CD4-positive, alpha-beta T cell treated with Interleukin-15 for 4 hours (primary cell): ENCODE data around the gene PLB1.

Source experiments
- DNase-seq: peaks from one replicate; pipeline ENCODE4 v3.0.0-alpha.2; 2020; ENCODE audit warnings: low spot score

The PLB1 gene

GRCh38 chr2:28627722-28628480, 132.0 kb downstream of the PLB1 start:
- no peak for DNase-seq

GRCh38 chr2:28628506-28628905, 132.6 kb downstream of the PLB1 start:
- DNase-seq = no peak

GRCh38 chr2:28628987-28629386, 133.1 kb downstream of the PLB1 start:
- DNase-seq = no peak

DNA sequence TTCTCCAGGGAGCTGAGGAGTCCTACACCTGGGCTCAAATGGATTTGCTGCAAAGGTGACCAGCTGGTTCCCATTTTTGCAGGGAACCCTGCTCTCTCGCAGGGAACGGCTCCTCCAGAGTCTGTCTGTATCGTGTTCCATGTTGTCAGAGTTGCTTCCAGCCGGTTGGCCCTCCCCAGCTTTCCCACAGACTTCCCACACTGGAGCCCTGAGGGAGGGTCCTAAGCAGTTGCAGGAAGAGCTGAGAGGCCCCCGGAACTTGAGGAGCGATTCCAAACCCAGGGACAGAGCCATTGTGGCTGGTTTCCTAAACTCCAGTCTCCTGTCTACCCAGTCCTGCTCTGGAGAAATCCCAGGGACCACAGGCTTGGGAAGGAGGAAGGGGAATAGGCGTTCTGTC, 134.1 kb downstream of the PLB1 start:
- no peak for DNase-seq

GRCh38 chr2:28630341-28630740, 134.5 kb downstream of the PLB1 start:
- DNase-seq = no peak

DNA sequence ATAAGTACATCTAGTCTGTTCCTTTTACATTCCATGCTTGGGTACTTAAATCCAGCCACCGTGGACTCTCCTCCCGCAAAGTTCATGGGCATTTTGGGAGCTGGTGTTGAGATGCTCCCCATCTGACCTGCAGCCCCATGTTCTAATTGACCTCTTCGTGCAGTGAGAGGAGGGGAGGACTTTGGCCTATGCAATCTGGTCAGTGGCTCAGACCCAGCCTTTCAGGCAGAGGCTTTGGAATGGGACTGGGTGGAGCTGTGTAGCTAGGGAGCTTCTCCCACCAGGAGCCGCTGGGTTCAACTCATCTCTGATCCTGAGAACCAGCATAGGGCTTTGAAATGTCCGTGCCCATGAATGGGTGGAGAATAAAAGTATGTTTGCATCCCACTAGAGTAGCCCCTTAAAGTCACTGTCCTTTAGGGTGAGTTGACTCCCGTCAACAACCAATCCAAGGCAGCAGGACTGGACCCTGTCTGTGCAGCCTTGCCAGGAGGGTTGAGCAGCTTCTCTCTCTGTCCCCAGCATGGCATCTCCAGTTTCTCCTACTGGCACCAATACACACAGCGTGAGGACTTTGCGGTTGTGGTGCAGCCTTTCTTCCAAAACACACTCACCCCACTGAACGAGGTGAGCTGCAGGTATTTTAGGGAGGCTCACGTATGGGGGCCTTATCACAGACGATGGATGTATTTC, 135.8 kb downstream of the PLB1 start:
- no peak for DNase-seq

DNA sequence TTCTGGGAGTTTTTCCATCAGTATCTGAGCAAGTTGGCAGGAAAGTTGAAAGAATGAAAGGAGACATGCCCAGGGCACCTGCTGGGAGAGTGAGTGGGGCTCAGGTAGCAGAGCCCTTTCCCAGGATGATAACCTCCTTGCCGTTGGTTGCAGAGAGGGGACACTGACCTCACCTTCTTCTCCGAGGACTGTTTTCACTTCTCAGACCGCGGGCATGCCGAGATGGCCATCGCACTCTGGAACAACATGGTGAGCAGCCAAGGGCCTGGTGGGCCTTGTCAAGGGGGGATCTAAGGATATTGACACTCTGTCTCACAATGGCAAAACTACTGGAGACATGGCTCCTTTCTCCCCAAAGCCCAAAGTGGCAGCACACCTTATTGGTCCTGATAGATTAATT, 136.9 kb downstream of the PLB1 start:
- no peak for DNase-seq

- no peak for DNase-seq
These were observed 137.3 kb downstream of the PLB1 start for GRCh38 chr2:28633204-28633603.

DNA sequence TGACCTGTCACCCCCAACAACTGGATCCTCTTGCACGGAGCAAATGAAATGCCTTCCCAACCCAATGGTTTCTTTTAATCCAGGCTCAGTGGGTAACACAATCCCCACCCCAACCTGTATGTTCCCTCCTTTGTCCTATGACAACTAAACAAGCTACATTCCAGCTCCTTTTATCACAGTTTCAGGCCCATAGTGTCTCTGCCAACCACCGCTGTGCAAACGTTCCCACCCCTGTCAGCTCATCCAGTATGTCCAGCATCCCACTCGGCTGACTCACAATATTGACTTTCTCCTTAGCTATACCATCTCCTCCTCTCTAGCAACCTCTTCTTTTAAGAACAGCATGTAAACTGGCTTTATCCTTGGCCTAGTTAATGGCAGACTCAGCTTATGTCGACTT, 137.9 kb downstream of the PLB1 start:
- no peak for DNase-seq

DNA sequence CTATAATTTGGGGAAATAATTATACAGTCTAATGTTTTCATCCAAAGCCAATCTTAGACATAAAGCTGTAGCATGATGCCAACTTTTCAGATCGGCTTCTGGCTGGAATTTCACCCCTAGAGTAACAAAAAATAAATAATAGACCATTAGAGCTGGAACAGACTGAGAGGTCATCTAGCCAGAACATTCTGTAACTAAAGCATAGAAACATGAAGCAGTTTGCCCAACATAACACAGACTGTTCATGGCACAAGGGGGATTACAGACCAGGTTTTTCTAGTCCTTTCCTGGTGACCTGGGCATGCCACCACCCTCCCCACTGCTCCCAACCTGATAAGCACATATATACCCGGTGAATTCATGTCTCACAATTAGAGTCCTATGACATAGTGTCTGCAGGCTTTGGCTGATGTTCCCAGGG, 139.3 kb downstream of the PLB1 start:
- no peak for DNase-seq

DNA sequence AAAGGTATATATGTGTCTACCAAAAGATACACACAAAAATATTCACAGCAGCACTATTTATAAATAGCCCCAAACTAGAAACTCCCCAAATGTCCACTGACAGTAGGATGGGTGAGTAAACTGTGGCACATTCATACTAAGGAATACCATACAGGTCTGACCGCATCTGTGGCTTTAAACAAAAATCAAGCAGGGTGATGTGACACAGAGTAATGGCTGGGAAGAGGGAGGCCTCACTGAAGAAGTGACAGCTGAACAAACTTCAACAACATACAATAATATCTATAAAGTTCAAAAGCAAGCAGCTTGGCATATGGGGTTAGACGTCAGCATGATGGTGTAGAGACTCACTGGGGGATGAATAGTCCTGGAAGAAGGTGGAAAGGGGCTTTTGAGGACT, 140.6 kb downstream of the PLB1 start:
- DNase-seq = no peak

- no peak for DNase-seq
These were observed 141.5 kb downstream of the PLB1 start for GRCh38 chr2:28637066-28638047.

DNA sequence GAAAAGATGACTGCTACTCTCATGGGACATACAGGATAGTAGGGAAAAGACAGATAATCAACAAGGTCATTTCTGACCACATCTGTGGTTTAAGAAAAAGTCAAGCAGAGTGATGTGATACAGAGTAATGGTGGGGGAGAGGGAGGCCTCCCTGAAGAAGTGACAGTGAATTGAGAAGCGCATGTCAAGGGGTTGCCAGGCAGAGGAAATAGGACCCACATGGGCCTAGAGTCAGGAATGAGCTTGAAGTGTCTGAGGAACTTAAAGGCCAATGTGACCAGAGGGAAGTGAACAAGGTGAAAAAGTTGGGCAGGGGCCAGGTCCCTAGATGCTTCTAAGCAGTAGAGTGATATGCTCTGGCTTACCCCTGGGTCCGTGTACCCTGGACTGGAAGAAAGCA, 142.2 kb downstream of the PLB1 start:
- DNase-seq = no peak

DNA sequence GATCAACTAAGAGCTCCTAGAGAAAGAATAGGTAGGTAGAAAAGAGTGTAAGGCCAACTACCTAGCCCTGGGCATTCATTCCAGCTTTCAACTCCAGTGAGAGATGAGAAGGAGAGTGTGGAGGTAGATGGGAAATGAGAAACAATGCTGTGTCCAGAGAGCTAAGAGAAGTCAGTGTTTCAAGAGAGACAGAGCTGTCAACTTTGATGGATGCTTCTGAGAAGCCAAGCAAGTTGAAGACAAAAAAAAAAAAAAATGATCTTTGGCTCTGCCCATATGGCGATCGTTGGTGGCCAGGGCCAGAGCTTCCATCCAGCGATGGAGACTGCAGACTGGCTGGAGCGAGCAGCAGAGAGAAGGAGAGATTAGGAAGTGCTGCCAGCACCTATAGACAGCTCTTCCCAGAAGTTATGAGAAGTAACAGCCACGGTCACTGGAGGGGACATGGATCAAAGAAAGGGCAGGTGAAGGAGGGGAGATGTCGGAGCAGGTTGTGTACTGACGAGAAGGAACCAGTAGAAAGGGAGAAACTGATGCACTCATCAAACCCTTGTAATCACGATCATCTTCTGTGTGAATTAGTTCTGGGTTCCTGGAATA, 143.3 kb downstream of the PLB1 start:
- DNase-seq = no peak

GRCh38 chr2:28639836-28640235, 144.0 kb downstream of the PLB1 start:
- DNase-seq = no peak

DNA sequence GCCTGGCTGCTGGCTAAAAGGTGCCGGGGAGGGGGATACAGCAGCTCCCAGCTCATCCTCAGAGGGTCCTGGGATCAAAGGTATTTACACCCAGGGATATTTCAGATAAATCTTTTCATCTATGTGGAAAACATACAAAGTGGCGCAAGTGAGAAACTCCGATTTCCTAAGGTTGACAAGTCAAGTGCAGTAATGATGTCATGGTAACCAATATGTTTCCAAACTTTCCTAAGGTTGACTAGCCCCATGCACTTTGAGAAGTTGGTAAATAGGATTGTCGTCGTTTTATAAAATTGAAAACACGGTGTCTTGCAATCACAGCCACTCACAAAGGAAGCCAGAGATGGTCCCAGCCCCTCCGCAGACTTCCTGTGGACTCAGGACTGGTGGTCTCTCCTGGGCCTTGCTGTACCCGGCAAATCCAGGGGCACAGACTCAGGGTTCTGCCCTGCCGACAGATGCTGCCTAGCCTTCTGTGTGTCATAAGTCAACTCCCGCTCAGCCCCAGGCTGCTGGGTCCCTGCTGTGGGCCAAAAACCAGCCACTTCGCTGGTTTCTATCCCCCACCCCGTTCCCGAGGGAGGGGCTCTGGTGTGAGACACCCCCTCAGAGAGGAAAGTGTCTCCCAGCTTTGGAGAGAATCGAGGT, 144.5 kb downstream of the PLB1 start:
- no peak for DNase-seq

DNA sequence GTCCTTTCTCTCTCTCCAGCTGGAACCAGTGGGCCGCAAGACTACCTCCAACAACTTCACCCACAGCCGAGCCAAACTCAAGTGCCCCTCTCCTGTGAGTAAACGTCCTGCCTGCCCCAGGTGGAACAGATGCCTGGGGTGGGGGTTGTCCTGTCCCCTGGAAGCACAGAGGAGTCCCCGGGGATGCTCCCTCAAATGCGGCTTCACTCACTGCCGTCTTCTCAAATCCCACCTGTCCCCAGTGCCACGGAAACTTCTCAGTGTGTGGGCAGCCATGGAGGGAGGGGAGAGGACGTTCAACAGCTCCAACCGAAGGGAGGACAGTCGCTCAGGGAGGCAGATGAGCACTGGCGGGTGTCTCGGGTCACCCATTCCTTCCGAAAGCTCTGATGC, 145.0 kb downstream of the PLB1 start:
- no peak for DNase-seq

DNA sequence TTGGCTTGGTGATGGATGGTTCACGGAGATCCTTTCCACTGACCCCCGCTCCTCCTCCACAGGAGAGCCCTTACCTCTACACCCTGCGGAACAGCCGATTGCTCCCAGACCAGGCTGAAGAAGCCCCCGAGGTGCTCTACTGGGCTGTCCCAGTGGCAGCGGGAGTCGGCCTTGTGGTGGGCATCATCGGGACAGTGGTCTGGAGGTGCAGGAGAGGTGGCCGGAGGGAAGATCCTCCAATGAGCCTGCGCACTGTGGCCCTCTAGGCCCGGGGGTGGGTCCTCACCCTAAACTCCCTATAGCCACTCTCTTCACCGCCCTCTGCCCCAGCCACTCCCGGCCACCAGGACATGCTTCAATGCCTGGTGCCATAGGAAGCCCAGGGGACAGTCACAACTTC, 146.9 kb downstream of the PLB1 start:
- no peak for DNase-seq

GRCh38 chr2:28643327-28643726, 147.5 kb downstream of the PLB1 start:
- no peak for DNase-seq

DNA sequence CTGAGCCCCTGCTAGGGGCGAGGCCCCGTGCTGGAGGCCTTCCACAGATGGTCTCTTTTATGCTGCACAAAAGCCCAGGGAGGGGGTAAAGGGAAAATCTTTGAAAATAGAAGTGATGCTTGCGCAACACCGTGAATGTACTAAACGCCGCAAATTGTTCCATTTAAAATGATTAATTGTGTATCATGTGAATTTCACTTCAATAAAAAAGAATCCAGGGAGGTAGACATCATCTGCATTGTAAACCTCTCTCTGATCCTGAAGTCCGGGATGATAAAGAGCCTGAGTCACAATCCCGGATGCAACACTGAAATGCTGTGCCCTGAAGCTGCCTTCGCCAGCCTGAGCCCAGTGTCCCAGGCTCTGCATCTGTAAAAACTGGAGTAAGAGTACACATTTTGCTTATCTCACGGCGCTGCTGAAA, 148.1 kb downstream of the PLB1 start:
- DNase-seq = no peak

GRCh38 chr2:28644760-28645159, 148.9 kb downstream of the PLB1 start:
- DNase-seq = no peak

- DNase-seq = no peak
These were observed 149.7 kb downstream of the PLB1 start for GRCh38 chr2:28645553-28645952.
